PC-3 (cell line): Measurements from ENCODE around the gene HEATR3. TPM values are rescaled to one million over a fixed set of nuclear protein-coding genes. Genes with fewer than 3 reads are reported as not detected.

Experiments
- ATAC-seq: fragments of 200-7000 bp; cut with Tn5 transposase; 2 replicates; pipeline ENCODE4 v1.9.1; 2020; ENCODE audit warnings: mild to moderate bottlenecking, moderate library complexity
- BruUV-seq: library from RNA; stranded (reverse); fragments of 400-500 nt; replicated peaks from 2 replicates; lab custom pipeline; 2021; lab: Mats Ljungman, UMichigan
- CTCF ChIA-PET: fragments of 300-600 bp; sonication (Branson Sonifier 250); formaldehyde crosslinking; loops from one replicate; lab custom pipeline; 2022; ENCODE audit warnings: antibody characterized with exemption; lab: Charles Lee
- POLR2A ChIA-PET: fragments of 300-600 bp; sonication (Branson Sonifier 250); formaldehyde crosslinking; loops from one replicate; lab custom pipeline; 2022; ENCODE audit warnings: antibody characterized with exemption; ENCODE audit not compliant: unreplicated experiment; lab: Charles Lee
- DNase-seq: peaks from one replicate; pipeline ENCODE4 v3.0.0-alpha.2; 2015
- H2AFZ ChIP-seq: fragments of 300-600 bp; sonication (generic); 2 replicates; pipeline ENCODE4 v1.6.0; 2016; ENCODE audit warnings: antibody characterized with exemption, low read length
- H3F3A ChIP-seq: fragments of 300-600 bp; sonication (generic); one replicate; pipeline ENCODE4 v1.6.0; 2017; ENCODE audit warnings: antibody characterized with exemption, low read length, control low read depth, mild to moderate bottlenecking; ENCODE audit not compliant: unreplicated experiment
- H3K27ac ChIP-seq: fragments of 300-600 bp; sonication (generic); 2 replicates; pipeline ENCODE4 v1.5.1; 2016; ENCODE audit warnings: mild to moderate bottlenecking, low read length
- H3K27me3 ChIP-seq: fragments of 300-600 bp; sonication (generic); 2 replicates; pipeline ENCODE4 v1.6.1; 2016; ENCODE audit warnings: low read length, mixed read lengths
- H3K36me3 ChIP-seq: fragments of 300-600 bp; sonication (generic); 2 replicates; pipeline ENCODE4 v1.6.1; 2016; ENCODE audit warnings: low read depth, mixed run types, low read length, mixed read lengths
- H3K4me1 ChIP-seq: fragments of 300-600 bp; sonication (generic); 2 replicates; pipeline ENCODE4 v1.5.1; 2016; ENCODE audit warnings: low read length; ENCODE audit not compliant: insufficient read depth
- H3K4me2 ChIP-seq: fragments of 300-600 bp; sonication (generic); 2 replicates; pipeline ENCODE4 v1.6.0; 2016; ENCODE audit warnings: low read length
- H3K4me3 ChIP-seq: fragments of 300-600 bp; sonication (generic); 2 replicates; pipeline ENCODE4 v1.5.1; 2016; ENCODE audit warnings: mild to moderate bottlenecking, low read length, mixed read lengths
- H3K79me2 ChIP-seq: fragments of 300-600 bp; sonication (generic); 2 replicates; pipeline ENCODE4 v1.6.1; 2017; ENCODE audit warnings: low read length, mixed read lengths
- H3K9ac ChIP-seq: fragments of 300-600 bp; sonication (generic); 2 replicates; pipeline ENCODE4 v1.6.0; 2016; ENCODE audit warnings: mild to moderate bottlenecking, low read length
- H3K9me2 ChIP-seq: fragments of 300-600 bp; sonication (generic); replicated peaks from 2 replicates; pipeline ENCODE4 v1.6.1; 2016; ENCODE audit warnings: mixed run types, low read length, mixed read lengths
- H3K9me3 ChIP-seq: fragments of 300-600 bp; sonication (generic); 2 replicates; pipeline ENCODE4 v1.6.1; 2016; ENCODE audit warnings: low read length, mixed read lengths
- H4K20me1 ChIP-seq: fragments of 300-600 bp; sonication (generic); 2 replicates; pipeline ENCODE4 v1.6.1; 2016; ENCODE audit warnings: low read length, mixed read lengths
- EZH2 ChIP-seq: fragments of 300-600 bp; sonication (generic); IDR thresholded peaks from one replicate; pipeline ENCODE4 v1.6.1; 2017; ENCODE audit warnings: antibody characterized with exemption, mild to moderate bottlenecking, low read length; ENCODE audit not compliant: unreplicated experiment
- EZH2phosphoT487 ChIP-seq: fragments of 300-600 bp; sonication (generic); IDR thresholded peaks from 2 replicates; pipeline ENCODE4 v1.6.1; 2018; ENCODE audit warnings: mild to moderate bottlenecking, antibody characterized with exemption, low read length, borderline replicate concordance
- intact Hi-C: fragments of 100-400 bp; cut with micrococcal nuclease; formaldehyde crosslinking; loops from 2 replicates; pipeline ENCODE4 v1.9.0; 2023
- total RNA-seq: library from RNA; depleted of rRNA; stranded (reverse); fragments of >200 nt; gene quantifications from 2 replicates; pipeline ENCODE4 v1.2.3, GENCODE V29; 2014
- TF ChIP-seq, protein P1 (sequence below): fragments of 300-600 bp; sonication (generic); conservative IDR thresholded peaks from 2 replicates; pipeline ENCODE4 v1.5.1; 2017; ENCODE audit warnings: antibody characterized with exemption, low read depth, mild to moderate bottlenecking, low read length

The HEATR3 gene
- total RNA-seq, 1 experiment from 2014 or later = 18.7 TPM

- peaks cover 6% of the 10 kb centered on the region for H3K4me1 ChIP-seq
- H3K27ac ChIP-seq = no peak overlapping the region
- H3K9me3 ChIP-seq = no peaks in the 10 kb centered on the region
- no peaks in the 10 kb centered on the region for H4K20me1 ChIP-seq
- intact Hi-C loops = loop anchor here (10.0 kb wide), 1 partner anchor 343 kb away; the partner anchor contains the start of gene BRD7
- H3K4me3 ChIP-seq = no peak overlapping the region
- BruUV-seq = no TSS peak
- no peak overlapping the region for H2AFZ ChIP-seq
- ChIA-PET CTCF (no interaction called here), POLR2A (no interaction called here)
- peaks cover 15% of the 10 kb centered on the region for H3K79me2 ChIP-seq
- no peaks in the 10 kb centered on the region for H3K9me2 ChIP-seq
- no peak for TF ChIP-seq EZH2
- TF ChIP-seq, protein P1, sequence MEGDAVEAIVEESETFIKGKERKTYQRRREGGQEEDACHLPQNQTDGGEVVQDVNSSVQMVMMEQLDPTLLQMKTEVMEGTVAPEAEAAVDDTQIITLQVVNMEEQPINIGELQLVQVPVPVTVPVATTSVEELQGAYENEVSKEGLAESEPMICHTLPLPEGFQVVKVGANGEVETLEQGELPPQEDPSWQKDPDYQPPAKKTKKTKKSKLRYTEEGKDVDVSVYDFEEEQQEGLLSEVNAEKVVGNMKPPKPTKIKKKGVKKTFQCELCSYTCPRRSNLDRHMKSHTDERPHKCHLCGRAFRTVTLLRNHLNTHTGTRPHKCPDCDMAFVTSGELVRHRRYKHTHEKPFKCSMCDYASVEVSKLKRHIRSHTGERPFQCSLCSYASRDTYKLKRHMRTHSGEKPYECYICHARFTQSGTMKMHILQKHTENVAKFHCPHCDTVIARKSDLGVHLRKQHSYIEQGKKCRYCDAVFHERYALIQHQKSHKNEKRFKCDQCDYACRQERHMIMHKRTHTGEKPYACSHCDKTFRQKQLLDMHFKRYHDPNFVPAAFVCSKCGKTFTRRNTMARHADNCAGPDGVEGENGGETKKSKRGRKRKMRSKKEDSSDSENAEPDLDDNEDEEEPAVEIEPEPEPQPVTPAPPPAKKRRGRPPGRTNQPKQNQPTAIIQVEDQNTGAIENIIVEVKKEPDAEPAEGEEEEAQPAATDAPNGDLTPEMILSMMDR = no peak
- no peak for TF ChIP-seq EZH2phosphoT487
- H3K36me3 ChIP-seq = no peaks in the 10 kb centered on the region
- ATAC-seq (no peak), DNase-seq (no peak)
- H3K4me2 ChIP-seq = no peak overlapping the region
- H3F3A ChIP-seq = no peaks in the 10 kb centered on the region
- peaks cover 8% of the 10 kb centered on the region for H3K27me3 ChIP-seq
- no peak overlapping the region for H3K9ac ChIP-seq
Measured at GRCh38 chr16:50021544-50021943, 44.2 kb upstream of the HEATR3 start.

DNA sequence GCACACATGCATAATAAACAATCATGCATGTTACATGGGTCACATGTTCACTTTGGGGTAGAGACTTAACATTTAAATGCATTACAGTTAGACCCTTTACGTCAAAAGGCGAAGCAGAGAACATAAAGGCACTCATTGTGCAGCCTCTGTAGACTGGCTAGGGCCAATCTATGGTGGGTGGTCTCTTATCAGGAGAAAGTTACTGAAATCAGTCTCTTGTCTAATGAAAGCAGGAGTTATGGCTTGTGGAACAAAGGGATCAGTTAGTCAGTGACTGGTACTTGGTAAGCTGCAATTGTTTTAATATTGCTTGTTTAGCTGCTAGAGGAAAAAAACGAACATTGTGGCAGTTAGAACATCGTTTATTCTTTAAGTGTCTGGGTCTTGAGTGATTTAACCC is 42.1 kb upstream of the HEATR3 start:
- peaks cover 8% of the 10 kb centered on the region for H3K27me3 ChIP-seq
- no peaks in the 10 kb centered on the region for H3K9me2 ChIP-seq
- no peak overlapping the region for H3K4me3 ChIP-seq
- H3K4me1 ChIP-seq = peaks cover 6% of the 10 kb centered on the region
- H3K9me3 ChIP-seq = no peaks in the 10 kb centered on the region
- intact Hi-C loops = loop anchor here (10.0 kb wide), 1 partner anchor 341 kb away; the partner anchor contains the start of gene BRD7
- no peak for ATAC-seq
- no peaks in the 10 kb centered on the region for H4K20me1 ChIP-seq
- H3K79me2 ChIP-seq = peaks cover 19% of the 10 kb centered on the region
- CTCF ChIA-PET = no interaction called here
- DNase-seq = no peak
- TF ChIP-seq EZH2phosphoT487 (no peak), EZH2 (no peak)
- TF ChIP-seq, protein P1 = no peak
- no peak overlapping the region for H3K4me2 ChIP-seq
- H2AFZ ChIP-seq = no peak overlapping the region
- no TSS peak for BruUV-seq
- no peaks in the 10 kb centered on the region for H3F3A ChIP-seq
- H3K36me3 ChIP-seq = no peaks in the 10 kb centered on the region; the same call in 1 of the 2 replicates
- H3K27ac ChIP-seq = no peak overlapping the region
- H3K9ac ChIP-seq = no peak overlapping the region
- POLR2A ChIA-PET = no interaction called here

DNA sequence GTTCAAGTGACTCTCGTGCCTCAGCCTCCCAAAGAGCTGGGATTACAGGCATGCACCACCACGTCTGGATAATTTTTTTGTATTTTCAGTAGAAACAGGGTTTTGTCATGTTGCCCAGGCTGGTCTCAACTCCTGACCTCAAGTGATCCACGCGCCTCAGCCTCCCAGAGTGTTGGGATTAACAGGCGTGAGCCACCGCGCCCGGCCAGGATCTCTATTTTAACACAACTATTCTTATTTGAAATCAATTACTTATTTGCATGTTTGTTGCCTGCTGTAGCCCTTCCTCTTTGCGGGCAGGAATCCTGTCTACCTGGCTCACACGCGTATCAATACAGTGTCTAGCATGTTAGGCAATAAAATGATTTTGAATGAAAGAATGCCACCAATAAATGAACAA is 41.6 kb upstream of the HEATR3 start:
- POLR2A ChIA-PET = no interaction called here
- H3K4me3 ChIP-seq = peak overlapping the region; percentile 95

More for the DNA sequence above, 41.6 kb upstream of the HEATR3 start:
- no peaks in the 10 kb centered on the region for H3K9me2 ChIP-seq
- H4K20me1 ChIP-seq = no peaks in the 10 kb centered on the region
- no peaks in the 10 kb centered on the region for H3F3A ChIP-seq
- peak overlapping the region; percentile 77 for H3K4me2 ChIP-seq
- no peak for TF ChIP-seq EZH2
- TF ChIP-seq EZH2phosphoT487 = no peak
- TF ChIP-seq, protein P1 = no peak
- CTCF ChIA-PET = no interaction called here
- peaks cover 6% of the 10 kb centered on the region for H3K4me1 ChIP-seq
- BruUV-seq = no TSS peak
- no peaks in the 10 kb centered on the region; the same call in 1 of the 2 replicates for H3K36me3 ChIP-seq
- ATAC-seq (no peak), DNase-seq (no peak)
- no peak overlapping the region for H3K9ac ChIP-seq
- H3K9me3 ChIP-seq = no peaks in the 10 kb centered on the region
- intact Hi-C loops = loop anchor here (10.0 kb wide), 1 partner anchor 341 kb away; the partner anchor contains the start of gene BRD7
- H3K27me3 ChIP-seq = peaks cover 5% of the 10 kb centered on the region
- no peak overlapping the region for H3K27ac ChIP-seq
- H2AFZ ChIP-seq = peak overlapping the region; percentile 85
- peaks cover 19% of the 10 kb centered on the region for H3K79me2 ChIP-seq
